GM18526 (cell line): Measurements from ENCODE around the gene XPR1.

Experiments used
- POLR2A ChIP-seq: IDR thresholded peaks from 3 replicates; pipeline ENCODE4 v1.6.1; 2011; ENCODE audit not compliant: insufficient read length; ENCODE audit errors: extremely low read depth

Gene XPR1

GRCh38 chr1:180728472-180729106, 96.8 kb downstream of the XPR1 start:
- no peak for TF ChIP-seq POLR2A

GRCh38 chr1:180731131-180731530, 99.3 kb downstream of the XPR1 start:
- no peak for TF ChIP-seq POLR2A

GRCh38 chr1:180732866-180733265, 101.0 kb downstream of the XPR1 start:
- TF ChIP-seq POLR2A: no peak

GRCh38 chr1:180734366-180734765, 102.5 kb downstream of the XPR1 start:
- no peak for TF ChIP-seq POLR2A

GRCh38 chr1:180742663-180743062, 110.8 kb downstream of the XPR1 start:
- TF ChIP-seq POLR2A: no peak

- no peak for TF ChIP-seq POLR2A
Measured at GRCh38 chr1:180743868-180744267, 112.0 kb downstream of the XPR1 start.

- TF ChIP-seq POLR2A: no peak
Measured at GRCh38 chr1:180745098-180745497, 113.3 kb downstream of the XPR1 start.

GRCh38 chr1:180751921-180752320, 120.1 kb downstream of the XPR1 start:
- TF ChIP-seq POLR2A: no peak

- no peak for TF ChIP-seq POLR2A
Measured at GRCh38 chr1:180754453-180754852, 122.6 kb downstream of the XPR1 start.

- no peak for TF ChIP-seq POLR2A
Measured at GRCh38 chr1:180757657-180758056, 125.8 kb downstream of the XPR1 start.

- TF ChIP-seq POLR2A: no peak
Measured at GRCh38 chr1:180762796-180763195, 131.0 kb downstream of the XPR1 start.

GRCh38 chr1:180765151-180765550, 133.3 kb downstream of the XPR1 start:
- no peak for TF ChIP-seq POLR2A

- no peak for TF ChIP-seq POLR2A
Measured at GRCh38 chr1:180769889-180770288, 138.1 kb downstream of the XPR1 start.

GRCh38 chr1:180773210-180773865, 141.5 kb downstream of the XPR1 start:
- no peak for TF ChIP-seq POLR2A

GRCh38 chr1:180775801-180776200, 144.0 kb downstream of the XPR1 start:
- no peak for TF ChIP-seq POLR2A

GRCh38 chr1:180777072-180777689, 145.4 kb downstream of the XPR1 start:
- no peak for TF ChIP-seq POLR2A

- TF ChIP-seq POLR2A: no peak
Measured at GRCh38 chr1:180778782-180779398, 147.1 kb downstream of the XPR1 start.

- TF ChIP-seq POLR2A: no peak
Measured at GRCh38 chr1:180779584-180779983, 147.8 kb downstream of the XPR1 start.
